IMR-90 (cell line): Measurements from ENCODE around the gene PDC. TPM values are rescaled to one million over a fixed set of nuclear protein-coding genes. Genes with fewer than 3 reads are reported as not detected.

Experiments used
- ATAC-seq: fragments of 200-7000 bp; cut with Tn5 transposase; 2 replicates; pipeline ENCODE4 v1.9.1; 2020; ENCODE audit warnings: low read depth, mild to moderate bottlenecking, moderate library complexity
- BruUV-seq: library from RNA; stranded (reverse); fragments of 400-500 nt; replicated peaks from 2 replicates; lab custom pipeline; 2021; lab: Mats Ljungman, UMichigan
- CTCF ChIA-PET: fragments of 300-600 bp; formaldehyde crosslinking; extraction: SDS; loops from one replicate; lab custom pipeline; 2021; ENCODE audit warnings: antibody characterized with exemption; lab: Yijun Ruan, JAX
- POLR2A ChIA-PET: fragments of 300-600 bp; sonication (Branson Sonifier 250); formaldehyde crosslinking; loops from one replicate; lab custom pipeline; 2022; ENCODE audit warnings: antibody characterized with exemption; ENCODE audit not compliant: unreplicated experiment; lab: Charles Lee
- DNase-seq: peaks from one replicate; pipeline ENCODE4 v3.0.0; 2013
- H2AFZ ChIP-seq: replicated peaks from 2 replicates; pipeline ENCODE3; 2013; ENCODE audit warnings: low read length, mild to moderate bottlenecking; ENCODE audit not compliant: poor library complexity
- H2AK5ac ChIP-seq: 2 replicates; pipeline ENCODE4 v1.6.1; 2013; ENCODE audit warnings: low read depth, low read length, inconsistent platforms
- H2AK9ac ChIP-seq: replicated peaks from 2 replicates; pipeline ENCODE3; 2013; ENCODE audit warnings: mild to moderate bottlenecking, low read depth, low read length, moderate library complexity; ENCODE audit not compliant: poor library complexity
- H2BK120ac ChIP-seq: 2 replicates; pipeline ENCODE4 v1.6.1; 2013; ENCODE audit warnings: low read depth, low read length, inconsistent platforms
- H2BK15ac ChIP-seq: 3 replicates; pipeline ENCODE4 v1.6.1; 2013; ENCODE audit warnings: low read depth, low read length, inconsistent platforms
- H2BK20ac ChIP-seq: 2 replicates; pipeline ENCODE4 v1.6.1; 2013; ENCODE audit warnings: low read depth, mild to moderate bottlenecking, inconsistent platforms, low read length, moderate library complexity
- H2BK5ac ChIP-seq: 2 replicates; pipeline ENCODE4 v1.6.1; 2013; ENCODE audit warnings: mild to moderate bottlenecking, low read depth, low read length, inconsistent platforms; ENCODE audit not compliant: poor library complexity, severe bottlenecking
- H3K14ac ChIP-seq: replicated peaks from 2 replicates; pipeline ENCODE4 v1.6.1; 2013; ENCODE audit warnings: low read depth, low read length, inconsistent platforms
- H3K18ac ChIP-seq: 2 replicates; pipeline ENCODE4 v1.6.1; 2013; ENCODE audit warnings: low read depth, low read length, control low read depth
- H3K23ac ChIP-seq: 2 replicates; pipeline ENCODE4 v1.6.1; 2013; ENCODE audit warnings: low read depth, low read length, inconsistent platforms
- H3K27ac ChIP-seq: 2 replicates; pipeline ENCODE4 v1.5.1; 2013; ENCODE audit warnings: mild to moderate bottlenecking, control low read depth, low read length; ENCODE audit not compliant: insufficient read depth
- H3K27me3 ChIP-seq: 2 replicates; pipeline ENCODE4 v1.6.1; 2013; ENCODE audit warnings: low read length; ENCODE audit not compliant: control insufficient read depth, insufficient read depth
- H3K36me3 ChIP-seq: 2 replicates; pipeline ENCODE4 v1.6.1; 2013; ENCODE audit warnings: low read length, mixed read lengths; ENCODE audit not compliant: control insufficient read depth, insufficient read depth
- H3K4ac ChIP-seq: 2 replicates; pipeline ENCODE4 v1.6.1; 2013; ENCODE audit warnings: low read depth, low read length, inconsistent platforms
- H3K4me1 ChIP-seq: 2 replicates; pipeline ENCODE4 v1.6.1; 2013; ENCODE audit warnings: low read length, mixed read lengths; ENCODE audit not compliant: control insufficient read depth, insufficient read depth
- H3K4me2 ChIP-seq: 2 replicates; pipeline ENCODE4 v1.6.1; 2013; ENCODE audit warnings: low read depth, mild to moderate bottlenecking, control low read depth, low read length, moderate library complexity
- H3K4me3 ChIP-seq: 2 replicates; pipeline ENCODE4 v1.5.1; 2013; ENCODE audit warnings: low read depth, mild to moderate bottlenecking, control low read depth, low read length, moderate library complexity; ENCODE audit not compliant: insufficient read depth
- H3K56ac ChIP-seq: 2 replicates; pipeline ENCODE4 v1.6.1; 2013; ENCODE audit warnings: low read length, inconsistent platforms; ENCODE audit not compliant: insufficient read depth; ENCODE audit errors: extremely low read depth
- H3K79me1 ChIP-seq, 2 experiments: 2 replicates each; pipeline ENCODE4 v1.6.1; 2013; ENCODE audit warnings: low read length in 2 of 2, inconsistent platforms in 1 of 2, low read depth in 1 of 2
- H3K9ac ChIP-seq: 2 replicates; pipeline ENCODE4 v1.6.1; 2013; ENCODE audit warnings: low read depth, low read length, control low read depth
- H3K9me1 ChIP-seq: 2 replicates; pipeline ENCODE4 v1.6.1; 2013; ENCODE audit warnings: low read length, inconsistent platforms; ENCODE audit not compliant: insufficient read depth
- H3K9me3 ChIP-seq: 2 replicates; pipeline ENCODE4 v1.6.1; 2013; ENCODE audit warnings: low read length; ENCODE audit not compliant: control insufficient read depth, insufficient read depth
- H4K20me1 ChIP-seq: 2 replicates; pipeline ENCODE4 v1.6.1; 2013; ENCODE audit warnings: low read length, inconsistent platforms; ENCODE audit not compliant: insufficient read depth
- H4K5ac ChIP-seq: 2 replicates; pipeline ENCODE4 v1.6.1; 2013; ENCODE audit warnings: mild to moderate bottlenecking, low read depth, low read length, control low read depth
- H4K8ac ChIP-seq, 2 experiments: 2 replicates each; pipeline ENCODE4 v1.6.1; 2013; ENCODE audit warnings: low read depth in 2 of 2, low read length in 2 of 2, control low read depth in 1 of 2, inconsistent platforms in 1 of 2
- H4K91ac ChIP-seq: 2 replicates; pipeline ENCODE4 v1.6.1; 2013; ENCODE audit warnings: low read depth, low read length, inconsistent platforms; ENCODE audit not compliant: insufficient read depth
- BHLHE40 ChIP-seq: fragments of 150-350 bp; IDR thresholded peaks from 2 replicates; pipeline ENCODE4 v1.6.1; 2016; ENCODE audit warnings: mild to moderate bottlenecking, low read depth, low read length
- CEBPB ChIP-seq: IDR thresholded peaks from 2 replicates; pipeline ENCODE4 v1.6.1; 2012; ENCODE audit warnings: low read depth, low read length, improper control_type of control experiment
- CTCF ChIP-seq: conservative IDR thresholded peaks from 2 replicates; pipeline ENCODE4 v1.5.1; 2012; ENCODE audit warnings: mild to moderate bottlenecking, low read depth, low read length, improper control_type of control experiment
- ELK1 ChIP-seq: fragments of 150-350 bp; IDR thresholded peaks from 2 replicates; pipeline ENCODE4 v1.6.1; 2016; ENCODE audit warnings: low read depth, mild to moderate bottlenecking, low read length, moderate library complexity, borderline replicate concordance
- MAFK ChIP-seq: IDR thresholded peaks from 2 replicates; pipeline ENCODE4 v1.6.1; 2012; ENCODE audit warnings: low read depth, low read length, improper control_type of control experiment
- MAZ ChIP-seq: IDR thresholded peaks from 2 replicates; pipeline ENCODE4 v1.6.1; 2012; ENCODE audit warnings: low read depth, mild to moderate bottlenecking, low read length, improper control_type of control experiment, moderate library complexity, borderline replicate concordance
- NFE2L2 ChIP-seq: fragments of 150-350 bp; IDR thresholded peaks from 2 replicates; pipeline ENCODE4 v1.6.1; 2016; ENCODE audit warnings: low read depth, mild to moderate bottlenecking, low read length
- RAD21 ChIP-seq: IDR thresholded peaks from 2 replicates; pipeline ENCODE4 v1.6.1; 2012; ENCODE audit warnings: low read length, improper control_type of control experiment
- RCOR1 ChIP-seq: IDR thresholded peaks from 2 replicates; pipeline ENCODE4 v1.6.1; 2012; ENCODE audit warnings: mild to moderate bottlenecking, low read length, improper control_type of control experiment; ENCODE audit not compliant: insufficient replicate concordance
- SMC3 ChIP-seq: fragments of 150-350 bp; IDR thresholded peaks from 2 replicates; pipeline ENCODE4 v1.6.1; 2016; ENCODE audit warnings: low read depth, mild to moderate bottlenecking, antibody characterized with exemption, low read length, moderate library complexity
- WGBS, 2 experiments: methylation state at CpG; one replicate each; pipeline versions ENCODE4 v1.1.5 to v1.1.7; 2013; ENCODE audit warnings: missing lambda C conversion rate in 2 of 2; ENCODE audit not compliant: insufficient read length in 1 of 2; ENCODE audit errors: extremely low coverage in 2 of 2; 5-methylcytosine and 5-hydroxymethylcytosine counted together
- dilution Hi-C: fragments of 300-500 bp; cut with HindIII; formaldehyde crosslinking; loops from one replicate; pipeline ENCODE4 v1.14.3; 2018; ENCODE audit warnings: low sequenced_read_pairs; ENCODE audit not compliant: unreplicated experiment
- in situ Hi-C: fragments of 300-500 bp; cut with MboI; formaldehyde crosslinking; loops from 3 replicates; pipeline ENCODE4 v1.14.3; 2019; ENCODE audit warnings: low sequenced_read_pairs, inconsistent platforms, mixed read lengths
- intact Hi-C: fragments of 100-400 bp; cut with micrococcal nuclease; formaldehyde crosslinking; loops from 2 replicates; pipeline ENCODE4 v1.10.0; 2022
- polyA plus RNA-seq, 3 experiments: library from polyadenylated mRNA; depleted of rRNA; stranded (reverse); fragments of >200 nt; gene quantifications; 2 replicates each; pipeline ENCODE4 v1.2.3, GENCODE V29; 2012; ENCODE audit warnings: low replicate concordance in 1 of 3
- total RNA-seq: library from RNA; depleted of rRNA; stranded (reverse); fragments of >200 nt; gene quantifications from 2 replicates; pipeline ENCODE4 v1.2.3, GENCODE V29; 2012
- TF ChIP-seq, protein P1 (sequence below): fragments of 150-350 bp; IDR thresholded peaks from 2 replicates; pipeline ENCODE4 v1.6.1; 2017; ENCODE audit warnings: mild to moderate bottlenecking, antibody characterized with exemption, low read length, low read depth

The PDC gene
- total and polyA plus RNA-seq, 2 of the 4 experiments (the other 2 are of a cell fraction), result not detected

DNA sequence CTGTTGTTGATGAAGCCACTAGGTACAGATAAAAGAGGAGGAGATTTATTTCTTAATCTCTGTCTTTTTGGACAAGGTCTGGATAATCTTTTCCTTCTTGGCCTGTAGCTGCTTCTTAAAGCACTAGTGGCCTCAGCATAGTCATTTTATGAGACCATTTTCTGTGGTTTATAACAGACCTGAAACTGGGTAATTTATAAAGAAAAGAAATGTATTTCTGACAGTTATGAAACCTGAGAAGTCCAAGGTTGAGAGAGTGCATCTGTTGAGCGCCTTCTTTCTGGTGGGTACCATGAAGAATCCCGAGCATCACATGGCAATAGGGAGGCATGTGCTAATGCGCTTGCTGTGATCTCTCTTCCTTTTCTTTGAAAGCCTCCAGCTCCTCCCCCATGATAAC is 36.7 kb upstream of the PDC start:
- ChIA-PET CTCF (no interaction called here), POLR2A (no interaction called here)
- Histone ChIP-seq H3K9me3 (no peaks in the 10 kb centered on the region), H3K9ac (no peak overlapping the region), H4K20me1 (no peaks in the 10 kb centered on the region), H3K18ac (no peak overlapping the region), H3K27ac (no peak overlapping the region), H3K4me1 (peaks cover 2% of the 10 kb centered on the region; the same call in 1 of the 2 replicates), H4K91ac (no peak overlapping the region), H2BK20ac (no peak overlapping the region), H2AK9ac (no peak overlapping the region), H3K9me1 (no peaks in the 10 kb centered on the region), H2BK5ac (no peak overlapping the region), H3K56ac (no peak overlapping the region), H3K14ac (no peak overlapping the region; the same call in 1 of the 2 replicates), H3K79me1 (no peaks in the 10 kb centered on the region), H4K8ac (no peak overlapping the region), H3K4ac (no peak overlapping the region), H3K23ac (no peak overlapping the region), H3K27me3 (no peaks in the 10 kb centered on the region), H3K36me3 (no peaks in the 10 kb centered on the region), H3K4me3 (no peak overlapping the region), H2AFZ (no peak overlapping the region), H3K4me2 (no peak overlapping the region), H2BK120ac (no peak overlapping the region), H2BK15ac (0 out of 3 replicates have a peak overlapping the region, but pooled peaks have one; percentile 58), H2AK5ac (no peak overlapping the region), H4K5ac (no peak overlapping the region)
- no TSS peak for BruUV-seq
- ATAC-seq (no peak), DNase-seq (no peak)
- dilution Hi-C loops, result no loop called here
- intact Hi-C loops, result no loop called here
- TF ChIP-seq RAD21, result no peak
- TF ChIP-seq, protein P1, sequence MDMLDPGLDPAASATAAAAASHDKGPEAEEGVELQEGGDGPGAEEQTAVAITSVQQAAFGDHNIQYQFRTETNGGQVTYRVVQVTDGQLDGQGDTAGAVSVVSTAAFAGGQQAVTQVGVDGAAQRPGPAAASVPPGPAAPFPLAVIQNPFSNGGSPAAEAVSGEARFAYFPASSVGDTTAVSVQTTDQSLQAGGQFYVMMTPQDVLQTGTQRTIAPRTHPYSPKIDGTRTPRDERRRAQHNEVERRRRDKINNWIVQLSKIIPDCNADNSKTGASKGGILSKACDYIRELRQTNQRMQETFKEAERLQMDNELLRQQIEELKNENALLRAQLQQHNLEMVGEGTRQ, result no peak
- no peak for TF ChIP-seq CTCF
- TF ChIP-seq SMC3, result no peak
- TF ChIP-seq ELK1, result no peak
- no peak for TF ChIP-seq BHLHE40
- TF ChIP-seq NFE2L2, result no peak
- TF ChIP-seq MAFK, result no peak
- TF ChIP-seq RCOR1, result no peak
- TF ChIP-seq CEBPB, result no peak
- no peak for TF ChIP-seq MAZ
- in situ Hi-C loops, result no loop called here
- 83% methylated on average over 1 of the region's 3 CpGs; no CpG with 5 or more reads in 1 of the 2 experiments for WGBS, 2 experiments
